Psoas muscle (tissue), 8 donors: Measurements from ENCODE around the gene RMDN3. TPM values are rescaled to one million over a fixed set of nuclear protein-coding genes. Genes with fewer than 3 reads are reported as not detected.

Experiments used
- ATAC-seq, 4 donors: fragments of 200-7000 bp; cut with Tn5 transposase; one replicate each; pipeline ENCODE4 v1.9.1; 2020; ENCODE audit warnings: moderate library complexity in 3 of 4, mild to moderate bottlenecking in 2 of 4
- DNase-seq, 2 donors: peaks; one replicate each; pipeline ENCODE4 v3.0.0-alpha.2; 2020
- H3K27ac ChIP-seq: fragments of 200-600 bp; one replicate; pipeline ENCODE4 v1.8.0; 2022
- H3K27me3 ChIP-seq, 3 donors: fragments of 200-600 bp in 1 of 3; one replicate each; pipeline versions ENCODE4 v1.6.1 to v1.8.0; 2013 to 2022; ENCODE audit warnings: low read length in 2 of 3, mild to moderate bottlenecking in 2 of 3, moderate library complexity in 1 of 3; ENCODE audit not compliant: insufficient read depth in 3 of 3
- H3K36me3 ChIP-seq, 2 donors: fragments of 200-600 bp in 1 of 2; one replicate each; pipeline versions ENCODE4 v1.6.1 to v1.8.0; 2013 to 2022; ENCODE audit warnings: low read depth in 1 of 2, mild to moderate bottlenecking in 1 of 2, moderate library complexity in 1 of 2; ENCODE audit not compliant: insufficient read depth in 1 of 2
- H3K4me1 ChIP-seq: fragments of 200-600 bp; one replicate; pipeline ENCODE4 v1.8.0; 2022
- H3K4me3 ChIP-seq: fragments of 200-600 bp; one replicate; pipeline ENCODE4 v1.8.0; 2022; ENCODE audit warnings: mild to moderate bottlenecking
- H3K9me3 ChIP-seq: fragments of 200-600 bp; one replicate; pipeline ENCODE4 v1.8.0; 2022
- CTCF ChIP-seq: fragments of 200-600 bp; IDR thresholded peaks from one replicate; pipeline ENCODE4 v1.8.0; 2022; ENCODE audit warnings: antibody characterized with exemption
- WGBS, 3 donors: extraction: QIAGEN DNeasy Blood & Tissue Kit; methylation state at CpG; one replicate each; pipeline versions ENCODE4 v1.1.6 to v1.1.7; 2013; 5-methylcytosine and 5-hydroxymethylcytosine counted together
- intact Hi-C, 2 donors: fragments of 100-400 bp; cut with DNase I; formaldehyde crosslinking; loops; one replicate each; pipeline versions ENCODE4 v1.11.0 to v1.14.2; 2022
- polyA plus RNA-seq, 3 donors: library from polyadenylated mRNA; stranded (reverse); fragments of 200-250 nt; gene quantifications; one replicate each; pipeline ENCODE4 v1.2.3, GENCODE V29; 2013
- total RNA-seq, 4 donors: library from RNA; stranded (reverse); fragmentation: NEBNext Ultra II Directional in 2 of 4; extraction: Animal tissue kit (Norgen Biotek cat#: 25700) in 2 of 4; gene quantifications; one replicate each; pipeline versions ENCODE4 v1.2.1 to v1.2.4, GENCODE V29; 2021 to 2023
- donor health status: healthy with polysubstance abuse.
- donor health status: DM: no; HTN: no; CAD: no; lungs with moderate emphysema.
- donor health status: Bipolar disorder and iron deficiency.
- donor health status: healthy.
- donor health status: DM: yes; HTN: yes; CAD: no.
- donor health status: DM: no; HTN: no; CAD: no.
- donor health status: DM: no; HTN: no; CAD: no.
- donor health status: DM: yes; HTN: yes; CAD: no.

The RMDN3 gene
- total and polyA plus RNA-seq, 7 donors, result 11.1 to 30.9 (median 19.1) TPM

DNA sequence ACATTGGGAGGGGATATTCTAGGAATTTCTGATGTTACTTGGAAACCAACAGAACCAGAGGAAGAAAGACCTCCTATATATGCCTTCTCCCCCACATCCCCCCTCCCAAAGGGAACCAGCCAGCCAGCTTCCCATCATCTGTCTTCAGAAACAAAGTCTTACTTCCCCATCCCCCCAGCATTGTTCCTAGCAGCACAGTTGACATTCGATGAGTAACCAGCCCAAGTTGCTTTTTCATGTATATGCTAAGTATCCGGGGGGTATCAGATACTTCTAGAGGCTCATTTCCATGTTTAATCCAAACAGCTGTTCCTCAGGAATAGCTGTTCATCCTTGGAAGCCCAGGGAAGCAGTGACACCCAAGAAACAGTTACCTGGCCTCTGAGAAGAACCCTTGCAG is 16.0 kb downstream of the RMDN3 start:
- Histone ChIP-seq H3K36me3 (peaks cover 12 to 89% of the 10 kb centered on the region in 2 donors), H3K27me3 (no peaks in the 10 kb centered on the region), H3K4me1 (peaks cover 19% of the 10 kb centered on the region), H3K4me3 (no peak overlapping the region), H3K9me3 (no peaks in the 10 kb centered on the region), H3K27ac (no peak overlapping the region)
- ATAC-seq (no peak), DNase-seq (no peak)
- intact Hi-C loops, result no loop called here
- TF ChIP-seq CTCF, result no peak
- 42 to 44% (median 44%) methylated on average over 2 of the region's 2 CpGs for WGBS, 3 donors

GRCh38 chr15:40737048-40737447 is 18.0 kb downstream of the RMDN3 start:
- H3K36me3 ChIP-seq, result peaks cover 12 to 82% of the 10 kb centered on the region in 2 donors
- peaks cover 5% of the 10 kb centered on the region for H3K4me1 ChIP-seq
- intact Hi-C loops, result no loop called here
- no peak for TF ChIP-seq CTCF
- DNase-seq (no peak), ATAC-seq (no peak)
- H3K27me3 ChIP-seq, result no peaks in the 10 kb centered on the region
- no peak overlapping the region for H3K4me3 ChIP-seq
- no peak overlapping the region for H3K27ac ChIP-seq
- H3K9me3 ChIP-seq, result no peaks in the 10 kb centered on the region
- 86 to 98% (median 88%) methylated on average over 3 of the region's 3 CpGs for WGBS, 3 donors

GRCh38 chr15:40736575-40736974 is 18.5 kb downstream of the RMDN3 start:
- H3K4me1 ChIP-seq, result peaks cover 5% of the 10 kb centered on the region
- peaks cover 12 to 77% of the 10 kb centered on the region in 2 donors for H3K36me3 ChIP-seq
- DNase-seq, result no peak
- H3K9me3 ChIP-seq, result no peaks in the 10 kb centered on the region
- no peak overlapping the region for H3K4me3 ChIP-seq
- H3K27me3 ChIP-seq, result no peaks in the 10 kb centered on the region
- no peak overlapping the region for H3K27ac ChIP-seq
- intact Hi-C loops, result no loop called here
- no peak for TF ChIP-seq CTCF
- no peak for ATAC-seq
- WGBS, 3 donors, result 92% methylated on average over 4 of the region's 4 CpGs

DNA sequence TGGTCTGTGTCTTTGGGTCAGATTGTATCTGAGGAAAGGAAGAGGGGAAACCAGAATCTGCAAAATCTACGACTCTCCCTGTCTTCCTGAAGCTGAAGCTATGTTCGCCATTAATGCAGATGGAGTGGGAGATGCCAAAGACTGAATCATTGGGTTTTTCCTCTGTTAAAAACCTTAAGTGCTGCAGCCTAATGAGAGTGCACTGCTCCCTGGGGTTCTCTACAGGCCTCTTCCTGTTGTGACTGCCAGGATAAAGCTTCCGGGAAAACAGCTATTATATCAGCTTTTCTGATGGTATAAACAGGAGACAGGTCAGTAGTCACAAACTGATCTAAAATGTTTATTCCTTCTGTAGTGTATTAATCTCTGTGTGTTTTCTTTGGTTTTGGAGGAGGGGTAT is 24.0 kb downstream of the RMDN3 start:
- WGBS, 3 donors, result 67 to 74% (median 73%) methylated on average over 3 of the region's 3 CpGs
- Histone ChIP-seq H3K27me3 (no peaks in the 10 kb centered on the region), H3K27ac (no peak overlapping the region), H3K4me3 (no peak overlapping the region), H3K4me1 (no peaks in the 10 kb centered on the region), H3K9me3 (no peaks in the 10 kb centered on the region), H3K36me3 (peaks cover 3 to 32% of the 10 kb centered on the region in 2 donors)
- TF ChIP-seq CTCF, result no peak
- no peak for DNase-seq
- intact Hi-C loops, result no loop called here
- ATAC-seq, result no peak

- ATAC-seq, result no peak
- Histone ChIP-seq H3K27ac (no peak overlapping the region), H3K36me3 (no peaks in the 10 kb centered on the region), H3K27me3 (no peaks in the 10 kb centered on the region), H3K4me3 (no peak overlapping the region), H3K4me1 (no peaks in the 10 kb centered on the region), H3K9me3 (no peaks in the 10 kb centered on the region)
- intact Hi-C loops, result no loop called here
- no peak for DNase-seq
- TF ChIP-seq CTCF, result no peak
- WGBS, 3 donors, result 88 to 92% (median 89%) methylated on average over 2 of the region's 2 CpGs
Observed at GRCh38 chr15:40723919-40724318, 31.1 kb downstream of the RMDN3 start.
